Suppressor macrophage treated with lipopolysaccharide for 4 hours (primary cell): ENCODE measurements around the gene SOX6.

Experiments
- DNase-seq: peaks from one replicate; pipeline ENCODE4 v3.0.0-alpha.2; 2020

SOX6 gene

DNA sequence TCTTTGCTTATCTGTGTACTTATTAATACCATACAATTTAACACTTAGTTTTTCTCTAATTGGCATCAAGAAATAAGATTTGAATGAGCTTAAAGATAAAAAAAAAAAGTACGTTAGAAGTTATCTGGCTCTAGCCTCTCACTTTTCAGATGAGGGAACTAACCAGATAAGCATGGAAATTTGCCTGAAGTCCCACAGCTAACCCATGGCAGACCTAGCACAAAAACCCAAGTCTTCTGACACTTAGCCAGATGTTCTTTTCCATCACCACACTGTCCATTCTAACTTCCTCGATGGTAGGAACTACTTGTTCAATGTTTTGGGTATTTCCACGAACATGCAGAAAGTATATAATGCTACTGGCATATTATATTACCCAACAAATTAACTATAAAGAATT is 7.4 kb upstream of the SOX6 start:
- no peak for DNase-seq

DNA sequence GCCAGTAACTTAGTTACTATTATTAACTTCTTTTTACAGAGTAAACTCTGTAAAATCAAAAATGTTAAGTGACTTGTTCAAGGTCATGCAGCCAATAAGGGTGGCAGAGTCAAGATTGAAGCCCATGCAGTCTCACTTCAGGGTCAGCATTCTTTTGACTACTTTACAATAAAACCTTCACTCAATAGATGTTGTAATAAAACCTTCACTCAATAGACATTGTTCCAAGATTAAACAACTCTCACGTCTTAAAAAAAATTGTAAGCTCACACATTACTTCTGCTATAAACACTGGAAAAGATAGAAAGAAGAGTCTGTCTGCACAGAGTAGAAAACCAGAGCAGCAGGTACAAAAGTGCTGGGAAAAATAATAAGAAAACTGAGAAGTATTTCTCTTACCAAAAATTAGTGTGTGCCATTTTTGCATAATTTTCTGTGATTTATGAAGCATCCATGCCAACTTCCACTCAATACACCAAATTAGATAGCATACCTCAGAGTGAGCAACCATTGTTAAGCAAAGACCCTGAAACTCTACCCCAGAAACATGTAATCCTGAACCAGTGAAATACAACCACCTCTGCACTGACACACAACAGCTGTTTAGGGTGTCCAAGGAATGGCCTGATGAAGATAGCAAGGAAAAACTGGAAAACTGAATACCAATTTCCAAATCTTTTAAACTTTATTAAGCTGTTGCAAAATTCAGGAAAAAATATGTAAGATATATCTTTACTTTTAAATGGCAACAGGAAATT is 4.9 kb upstream of the SOX6 start:
- DNase-seq, result no peak

DNA sequence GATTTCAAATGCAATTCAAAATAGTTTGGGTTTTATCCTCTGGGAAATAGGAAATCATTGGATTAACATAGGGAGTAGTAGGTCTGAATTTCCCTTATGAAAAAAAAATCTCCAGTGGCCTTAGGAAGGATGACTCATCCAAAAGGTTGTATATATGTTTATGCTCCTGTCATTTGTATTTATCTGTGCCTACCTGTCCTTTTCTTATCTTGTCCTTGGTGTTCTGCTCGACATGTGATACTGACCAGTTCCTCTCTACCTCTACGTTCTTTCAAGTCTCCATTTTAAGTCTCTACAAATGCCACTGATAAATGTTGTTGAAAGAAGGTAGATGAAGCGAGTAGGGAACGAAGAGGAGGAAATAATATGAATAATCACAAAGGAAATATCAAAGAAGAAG is 3.0 kb upstream of the SOX6 start:
- DNase-seq, result no peak

DNA sequence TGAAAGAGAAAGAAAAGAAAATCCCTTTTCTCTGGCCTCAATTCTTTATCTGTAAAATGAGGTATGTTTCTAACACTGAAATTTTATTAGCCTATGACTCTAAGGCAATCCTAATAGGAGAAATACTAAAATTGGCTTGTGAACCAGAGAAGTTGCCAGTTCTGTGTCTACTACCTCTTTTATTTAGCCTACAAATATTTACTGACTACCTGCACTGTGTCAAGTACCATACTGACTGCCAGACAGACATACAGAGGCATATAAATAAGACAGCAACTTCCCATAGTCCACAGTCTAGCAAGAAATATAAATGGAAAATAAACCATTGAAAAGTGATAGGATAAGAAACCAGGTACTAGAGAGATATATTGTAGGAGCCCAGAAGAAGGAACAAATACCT is 2.4 kb upstream of the SOX6 start:
- DNase-seq, result no peak

DNA sequence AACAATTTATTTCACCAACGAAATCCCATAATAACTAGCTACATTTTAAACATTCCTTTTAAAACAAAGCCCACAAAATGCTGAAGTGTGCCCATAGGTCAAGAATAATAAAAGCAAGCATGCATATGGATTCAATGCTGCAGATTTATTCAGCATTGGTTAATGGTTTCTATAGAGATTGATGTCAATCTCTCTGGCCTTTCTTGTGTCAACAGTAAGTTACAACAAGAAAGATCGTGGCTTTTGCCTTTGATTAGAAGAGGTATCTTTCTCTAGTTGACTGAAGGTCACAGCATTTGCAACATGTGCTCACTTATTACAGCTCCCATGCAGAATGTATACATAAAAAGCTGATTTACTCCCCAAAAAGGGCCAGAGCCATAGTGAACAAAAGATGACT is 1.4 kb upstream of the SOX6 start:
- no peak for DNase-seq

DNA sequence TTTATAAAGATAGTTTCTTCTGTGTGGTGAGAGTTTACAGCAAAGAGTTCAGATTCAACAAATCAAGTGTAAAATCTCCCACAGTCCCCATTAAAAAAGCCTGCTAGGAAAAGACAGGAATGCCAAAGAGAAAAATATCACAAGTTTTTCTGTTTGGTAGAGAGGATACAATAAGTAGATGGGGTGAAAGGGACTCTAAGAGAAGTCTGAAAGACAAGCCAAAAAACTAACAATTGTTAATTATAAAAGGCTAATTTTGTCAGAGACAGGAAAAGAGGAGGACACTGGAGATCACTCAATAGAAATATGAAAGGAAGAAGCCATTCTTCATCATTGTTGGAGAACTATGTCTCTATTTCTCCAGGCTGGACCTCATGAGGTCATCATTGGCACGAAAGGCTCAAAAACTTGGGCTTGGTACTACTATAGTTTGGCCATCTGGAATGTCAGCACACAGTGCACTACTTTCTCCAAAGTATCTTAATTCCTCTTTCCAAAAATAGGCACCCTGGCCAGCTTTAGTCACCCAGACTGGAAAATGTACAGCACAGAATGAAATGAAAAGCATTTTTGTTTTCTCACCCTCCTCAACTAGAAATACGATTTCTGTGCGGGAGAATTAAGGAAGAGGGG is 531 bp upstream of the SOX6 start:
- DNase-seq, result no peak

DNA sequence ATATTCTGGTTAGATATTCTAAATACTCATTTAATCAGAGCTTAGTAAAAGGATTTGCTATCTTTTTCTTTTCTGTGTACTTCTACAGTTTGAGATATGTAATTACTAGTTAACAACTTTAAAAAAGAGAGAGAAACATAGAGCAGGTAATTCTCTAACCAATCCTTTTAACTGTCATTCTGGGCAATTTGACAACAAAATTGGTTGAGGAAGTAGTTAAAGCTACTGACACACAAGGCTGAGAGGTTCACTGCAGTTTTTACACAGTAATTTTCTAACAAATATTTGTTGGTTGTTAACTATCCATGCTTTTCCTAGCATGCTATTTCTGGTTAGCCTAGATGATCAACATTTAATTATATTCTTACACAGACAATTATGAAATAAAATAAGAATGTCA is 3.6 kb downstream of the SOX6 start:
- DNase-seq, result no peak

DNA sequence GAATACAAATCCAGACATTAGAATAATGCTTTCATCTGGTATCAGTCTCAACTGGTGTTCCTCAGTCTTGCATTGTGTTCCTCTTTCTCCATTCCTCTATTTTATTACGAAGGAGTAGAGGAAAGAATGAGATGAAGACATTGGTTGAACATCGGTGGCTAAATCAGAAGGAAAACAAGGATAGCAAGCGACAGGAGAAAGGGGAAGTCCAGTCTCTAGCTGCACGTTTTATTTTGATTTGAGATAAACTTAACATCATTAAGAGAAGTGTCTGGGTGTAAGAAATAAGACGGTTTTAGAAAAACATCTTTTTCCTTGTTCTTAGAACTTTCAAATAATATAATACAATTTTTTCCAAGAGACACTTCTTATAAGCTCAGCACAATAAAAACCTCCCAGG is 6.2 kb downstream of the SOX6 start:
- no peak for DNase-seq

DNA sequence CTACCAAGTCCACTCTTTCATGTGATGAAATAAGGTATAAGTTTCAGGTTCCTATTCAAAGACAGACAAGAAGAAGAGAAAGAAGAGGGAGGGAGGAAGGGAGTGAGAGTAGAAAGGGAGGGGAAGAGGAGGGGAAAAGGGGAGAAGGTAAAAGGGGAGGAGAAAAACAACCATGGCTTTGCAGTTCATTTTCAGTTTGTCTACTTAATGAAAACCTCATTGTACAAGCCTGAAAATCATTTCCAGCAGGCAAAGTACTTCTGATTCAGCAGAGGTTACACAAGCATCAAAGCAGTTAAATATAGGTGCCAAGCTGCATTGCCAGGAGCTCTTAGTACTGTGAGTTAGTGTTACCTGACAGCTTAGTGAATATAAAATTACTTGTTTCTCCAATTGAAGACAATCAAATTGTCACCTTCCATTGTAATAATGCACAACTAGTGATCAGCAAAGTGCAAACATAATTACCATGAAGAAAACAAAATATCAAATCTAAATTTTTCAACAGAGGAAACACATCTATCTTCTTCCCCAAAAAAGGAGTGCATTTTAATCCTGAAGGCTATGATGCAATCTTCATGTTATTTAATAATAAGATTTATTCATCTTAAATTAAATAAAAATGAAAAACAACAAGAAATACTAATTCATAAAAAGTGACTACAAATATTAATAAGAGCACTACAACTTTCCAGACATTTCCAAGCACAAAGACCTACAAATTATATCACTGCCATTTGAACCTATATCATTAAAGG is 8.2 kb downstream of the SOX6 start:
- no peak for DNase-seq

DNA sequence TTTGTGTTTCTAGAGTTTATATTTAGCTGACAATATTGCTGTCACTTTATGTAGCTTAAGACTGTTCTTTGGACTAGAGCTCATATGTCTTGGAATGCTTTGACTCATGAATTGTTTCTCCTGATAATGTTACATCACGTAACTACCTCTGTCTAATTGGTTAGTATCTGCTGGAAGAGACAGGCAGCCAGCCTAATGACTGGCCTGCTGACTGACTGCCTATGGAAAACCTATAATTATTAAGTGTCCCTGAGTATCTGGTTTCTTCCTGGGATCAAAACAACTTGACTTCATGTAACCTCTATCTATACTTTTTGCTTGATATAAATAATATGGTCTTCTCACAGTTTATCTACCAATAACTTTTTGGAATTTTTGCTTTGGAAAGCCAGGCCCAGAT is 9.4 kb downstream of the SOX6 start:
- no peak for DNase-seq

DNA sequence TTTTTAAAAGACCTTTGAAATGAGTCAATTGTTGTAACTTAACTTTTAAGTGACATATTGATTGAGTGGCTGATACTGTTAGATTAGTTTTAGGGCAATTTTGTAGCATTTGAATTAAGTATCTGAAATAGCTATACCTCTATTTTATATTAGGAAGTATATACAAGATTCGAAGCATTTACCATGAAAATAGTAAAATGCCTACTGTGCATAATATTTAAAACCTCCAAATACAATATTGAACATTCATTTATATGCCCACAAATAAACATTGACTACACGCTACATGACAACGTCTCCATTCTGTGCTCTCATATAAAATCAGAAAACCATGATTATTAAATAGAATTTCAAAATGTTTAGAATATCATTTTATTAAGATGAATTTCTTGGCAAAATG is 14.5 kb downstream of the SOX6 start:
- DNase-seq, result no peak

DNA sequence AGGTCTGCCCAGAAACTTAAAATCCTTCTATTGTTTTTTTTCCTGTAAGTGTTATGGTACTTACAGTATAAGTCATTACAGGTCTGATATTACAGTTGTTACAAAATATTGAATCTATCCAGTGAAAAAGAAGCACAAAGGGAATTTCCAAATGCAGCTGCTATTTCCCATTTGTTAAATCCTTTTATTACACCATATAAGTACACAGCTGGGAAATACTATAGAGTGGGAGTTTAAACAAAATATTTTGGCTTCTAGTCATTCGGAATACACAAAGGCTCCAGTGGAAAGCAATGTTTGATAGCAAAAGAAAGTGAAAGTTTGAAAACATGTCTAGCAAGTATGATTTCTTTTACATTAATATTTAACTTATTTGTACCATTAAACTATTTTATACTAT is 18.0 kb downstream of the SOX6 start:
- DNase-seq, result no peak

DNA sequence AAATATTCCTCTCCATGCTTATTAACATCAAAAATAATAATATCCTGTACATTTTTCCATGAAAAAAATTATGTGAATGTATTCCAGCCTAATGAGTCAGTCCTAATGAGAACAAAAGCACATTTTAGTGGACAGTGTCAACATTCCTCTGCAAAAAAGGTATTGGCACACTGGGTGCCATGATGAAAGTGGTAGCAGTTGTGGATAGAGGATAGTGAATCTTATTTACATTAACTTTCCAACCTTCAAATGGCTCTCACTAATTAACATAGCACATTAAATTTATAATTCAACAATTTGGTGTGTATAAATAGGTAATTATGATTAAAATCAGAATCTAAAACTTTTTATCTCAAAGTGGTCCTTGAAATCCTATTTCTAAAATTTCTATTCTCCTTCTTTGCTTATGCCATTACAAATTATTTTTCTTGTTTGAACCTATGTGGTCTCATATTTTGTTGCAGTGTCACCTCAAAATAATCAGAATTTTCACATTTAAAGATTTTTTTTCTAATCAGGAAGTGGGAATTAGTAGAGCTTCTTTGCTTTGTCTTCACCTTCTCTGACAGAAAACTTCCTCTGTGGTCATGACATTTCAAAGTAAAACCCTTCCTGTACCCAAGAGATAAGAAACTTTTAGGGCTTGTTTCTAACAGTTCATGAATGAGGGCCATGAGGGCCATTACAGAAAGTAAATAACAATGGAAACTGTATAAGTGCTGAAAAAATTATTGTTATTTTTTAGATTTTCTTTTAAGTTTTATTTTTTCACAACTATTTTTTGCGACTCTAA is 18.7 kb downstream of the SOX6 start:
- no peak for DNase-seq

DNA sequence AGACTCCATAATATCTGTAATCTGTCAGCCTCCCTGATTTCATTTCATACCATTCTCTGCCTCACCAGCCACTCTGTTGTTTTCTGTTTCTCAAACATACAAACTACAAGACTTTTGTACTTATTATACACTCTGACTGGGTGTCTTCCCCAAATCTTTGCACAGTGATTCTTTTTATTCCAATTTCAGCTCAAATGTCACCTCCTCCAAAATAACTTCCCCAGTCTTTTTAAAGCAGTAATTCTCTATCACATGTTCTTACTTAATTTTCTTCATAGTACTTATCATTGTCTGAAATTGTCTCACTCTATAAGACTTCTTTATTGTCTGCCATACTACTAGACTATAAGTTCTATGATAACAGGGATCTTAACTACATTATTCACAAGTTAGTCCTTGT is 19.6 kb downstream of the SOX6 start:
- no peak for DNase-seq

DNA sequence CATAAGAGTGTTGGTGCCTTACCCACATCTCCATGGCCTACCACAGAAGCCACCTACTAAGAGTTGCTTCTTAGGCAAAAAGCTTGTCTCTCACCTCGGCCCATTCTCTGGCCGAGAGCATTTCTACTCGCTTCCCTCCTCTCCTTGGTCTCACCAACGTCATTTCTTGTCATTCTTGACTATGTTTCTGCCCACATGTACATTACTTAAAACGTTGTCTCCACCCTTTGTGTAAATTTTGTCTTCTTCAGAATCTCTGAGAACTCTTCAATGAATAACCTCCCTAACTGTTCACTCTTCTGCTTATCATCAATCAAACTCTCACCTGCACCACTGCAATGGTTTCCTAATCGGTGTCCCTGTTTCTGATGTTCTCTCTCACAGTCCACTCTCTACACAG is 20.1 kb downstream of the SOX6 start:
- DNase-seq, result no peak

DNA sequence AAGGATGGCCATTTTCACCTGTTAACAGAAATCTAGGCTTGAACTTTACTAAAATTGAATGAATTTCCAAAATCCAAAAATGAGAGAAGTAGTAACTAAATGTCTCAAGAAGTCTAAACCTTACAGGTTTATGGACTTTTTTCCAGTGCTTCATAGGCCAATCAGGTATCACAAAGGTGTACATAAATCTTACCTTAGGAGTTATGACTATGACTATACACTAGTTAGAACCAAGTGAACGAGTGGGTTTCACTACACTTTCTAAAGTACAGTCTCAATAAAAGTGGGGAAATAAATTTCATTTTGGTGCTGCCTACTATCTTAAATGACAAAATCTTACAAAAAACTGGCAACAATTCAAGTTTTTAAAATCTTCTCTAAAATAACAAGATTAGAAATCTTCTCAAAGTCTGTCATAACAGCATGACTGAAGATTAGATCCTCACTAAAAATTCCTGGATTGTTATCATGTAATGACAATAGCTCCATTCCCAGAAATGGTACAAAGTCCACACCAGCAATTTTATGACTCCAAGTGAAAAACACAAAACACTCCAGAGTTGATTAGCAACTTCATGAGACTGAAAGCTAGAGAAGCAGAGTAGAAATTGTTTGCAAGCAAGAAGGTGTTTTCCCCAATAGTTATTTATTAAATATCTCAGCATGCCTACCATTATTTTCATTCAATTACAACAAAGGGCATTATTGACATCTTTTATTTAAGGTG is 20.9 kb downstream of the SOX6 start:
- no peak for DNase-seq

DNA sequence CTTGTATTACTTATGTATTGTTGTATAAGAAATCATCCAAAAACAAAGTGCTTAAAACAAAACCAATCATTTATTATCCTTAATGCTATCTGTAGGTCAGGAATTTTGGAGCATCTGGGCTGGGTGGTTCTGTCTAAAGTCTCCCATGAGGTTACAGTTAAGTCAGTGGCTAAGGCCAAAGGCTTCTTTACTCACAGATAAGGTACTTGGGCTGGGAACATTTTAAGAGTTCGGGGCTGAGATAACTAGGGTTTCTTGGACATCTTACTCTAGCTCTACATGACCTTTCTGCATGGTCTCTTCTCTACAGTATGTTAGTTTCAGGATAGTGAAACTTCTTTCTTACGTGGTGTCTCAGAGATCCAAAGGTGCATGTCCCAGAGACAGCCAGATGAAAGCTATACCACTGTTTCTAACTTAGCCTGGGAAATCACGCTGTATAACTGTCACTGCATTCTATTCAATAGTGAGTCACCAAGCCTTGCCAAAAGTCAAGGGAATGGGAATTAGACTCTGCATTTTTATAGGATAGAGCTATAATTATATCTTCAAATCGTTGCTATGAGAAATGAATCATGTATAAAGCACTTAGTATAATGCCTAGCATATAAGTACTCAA is 29.6 kb downstream of the SOX6 start:
- no peak for DNase-seq

DNA sequence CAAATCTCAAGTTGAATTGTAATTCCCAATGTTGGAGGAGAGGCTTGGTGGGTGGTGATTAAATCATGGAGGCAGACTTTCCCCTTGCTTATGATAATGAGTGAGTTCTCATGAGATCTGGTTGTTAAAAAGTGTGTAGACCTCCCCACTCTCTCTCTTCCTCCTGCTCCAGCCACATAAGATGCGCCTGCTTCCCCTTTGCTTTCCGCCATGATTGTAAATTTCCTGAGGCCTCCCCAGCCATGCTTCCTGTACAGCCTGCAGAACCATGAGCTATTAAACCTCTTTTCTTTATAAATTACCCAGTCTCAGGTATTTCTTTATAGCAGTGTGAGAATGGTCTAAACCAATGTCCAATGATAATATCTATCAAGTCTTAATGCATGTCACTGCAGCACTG is 34.2 kb downstream of the SOX6 start:
- no peak for DNase-seq

DNA sequence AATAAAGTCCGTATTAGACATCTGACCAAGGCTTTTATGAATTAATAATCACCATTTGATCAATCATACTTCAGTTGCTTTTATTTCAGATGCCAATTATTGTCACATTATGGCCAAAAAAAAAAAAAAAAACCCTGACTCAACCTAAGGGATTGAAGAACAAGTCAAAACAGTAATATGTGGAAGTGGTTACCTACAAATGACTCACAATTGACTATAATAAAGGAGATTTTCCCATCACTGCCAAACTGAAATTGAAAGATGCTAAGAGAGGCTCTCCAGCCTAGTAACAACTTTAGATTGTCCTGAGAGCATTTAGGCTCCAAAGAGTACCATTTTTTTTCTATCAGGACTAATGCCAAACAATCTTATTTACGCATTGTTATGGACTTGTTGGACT is 35.2 kb downstream of the SOX6 start:
- DNase-seq, result no peak

DNA sequence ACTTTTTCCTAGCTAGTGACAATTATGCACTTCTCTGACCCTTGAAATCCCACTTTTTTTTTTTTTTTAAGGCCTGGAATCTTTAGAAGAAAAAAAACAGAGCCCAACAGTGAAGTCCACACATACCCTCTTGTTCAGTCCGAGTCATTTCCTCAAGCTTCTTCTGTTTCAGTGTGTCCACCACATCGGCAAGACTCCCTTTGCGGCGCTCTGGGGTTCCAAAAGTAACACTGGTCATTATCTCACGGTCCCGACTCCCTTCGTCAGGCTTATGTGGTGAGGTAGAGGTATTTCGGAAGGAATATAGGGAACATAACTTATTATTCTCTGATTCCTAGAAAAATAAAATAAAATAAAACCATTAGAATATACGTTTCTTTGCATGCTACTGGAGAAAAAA is 38.0 kb downstream of the SOX6 start:
- no peak for DNase-seq

DNA sequence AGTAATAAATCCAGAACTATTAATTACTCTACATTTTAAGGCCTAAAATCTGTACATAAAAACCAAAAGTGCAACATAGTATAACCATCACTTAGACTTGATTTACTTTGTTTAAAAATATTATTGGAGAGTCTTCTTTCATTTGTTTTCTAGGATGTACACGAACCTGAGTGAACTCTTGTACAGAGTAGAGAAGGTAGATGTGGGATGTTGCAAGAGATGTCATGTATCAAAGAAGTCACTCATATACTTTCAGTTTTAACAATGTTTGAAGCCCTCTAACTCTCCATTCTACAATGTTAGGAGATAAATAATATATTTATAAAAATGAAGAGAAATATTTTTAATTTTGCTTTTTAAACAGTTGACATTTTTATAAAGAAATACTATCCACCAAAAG is 38.6 kb downstream of the SOX6 start:
- DNase-seq, result no peak

DNA sequence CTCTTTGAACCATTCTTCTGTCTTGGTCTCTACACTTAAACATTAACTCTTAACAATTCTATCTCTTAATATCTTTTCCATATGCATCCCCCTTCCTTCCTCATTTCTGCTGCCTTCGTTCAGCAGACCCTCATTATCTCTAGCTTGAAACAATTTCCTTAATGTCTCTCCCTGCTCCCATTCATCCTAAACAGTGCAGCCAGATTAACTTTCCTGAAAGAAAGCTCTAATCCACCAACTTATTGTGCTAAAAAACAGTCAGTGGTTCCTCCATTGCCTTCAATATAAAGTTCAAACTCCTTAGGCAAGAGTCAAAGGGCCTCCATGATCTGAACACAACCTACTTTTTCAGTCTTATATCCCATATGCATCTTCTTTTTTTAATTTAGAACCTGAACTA is 42.5 kb downstream of the SOX6 start:
- no peak for DNase-seq
